WTC11 (cell line): ENCODE results near the gene ACTL6A.

Experiments
- CTCF ChIP-seq: fragments of 200-600 bp; IDR thresholded peaks from 2 replicates; pipeline ENCODE4 v1.8.0; 2022; ENCODE audit warnings: antibody characterized with exemption
- SP1 ChIP-seq: sonication (generic); formaldehyde crosslinking; conservative IDR thresholded peaks from 2 replicates; pipeline ENCODE4 v1.8.1; 2022; ENCODE audit warnings: missing genetic modification reagents
- ZNF232 ChIP-seq: sonication (generic); formaldehyde crosslinking; IDR thresholded peaks from 2 replicates; pipeline ENCODE4 v1.8.0; 2022; ENCODE audit warnings: mild to moderate bottlenecking, missing genetic modification reagents

- TF ChIP-seq CTCF: no peak
- no peak for TF ChIP-seq SP1
- TF ChIP-seq ZNF232: no peak
Measured at GRCh38 chr3:179630753-179631451, 68.2 kb downstream of the ACTL6A start.
